HL-60/S4 (cell line): ENCODE data around the gene TMEM271.
"Not testable (repeated sequence)": the region's sequence is repeated elsewhere in the genome, so short reads cannot be mapped to it uniquely, and the experiment has no call there.

Source experiments
- in situ Hi-C: fragments of 300-500 bp; cut with MboI; formaldehyde crosslinking; loops from 2 replicates; pipeline ENCODE4 v1.14.3; 2022; ENCODE audit warnings: low sequenced_read_pairs

TMEM271 gene

DNA sequence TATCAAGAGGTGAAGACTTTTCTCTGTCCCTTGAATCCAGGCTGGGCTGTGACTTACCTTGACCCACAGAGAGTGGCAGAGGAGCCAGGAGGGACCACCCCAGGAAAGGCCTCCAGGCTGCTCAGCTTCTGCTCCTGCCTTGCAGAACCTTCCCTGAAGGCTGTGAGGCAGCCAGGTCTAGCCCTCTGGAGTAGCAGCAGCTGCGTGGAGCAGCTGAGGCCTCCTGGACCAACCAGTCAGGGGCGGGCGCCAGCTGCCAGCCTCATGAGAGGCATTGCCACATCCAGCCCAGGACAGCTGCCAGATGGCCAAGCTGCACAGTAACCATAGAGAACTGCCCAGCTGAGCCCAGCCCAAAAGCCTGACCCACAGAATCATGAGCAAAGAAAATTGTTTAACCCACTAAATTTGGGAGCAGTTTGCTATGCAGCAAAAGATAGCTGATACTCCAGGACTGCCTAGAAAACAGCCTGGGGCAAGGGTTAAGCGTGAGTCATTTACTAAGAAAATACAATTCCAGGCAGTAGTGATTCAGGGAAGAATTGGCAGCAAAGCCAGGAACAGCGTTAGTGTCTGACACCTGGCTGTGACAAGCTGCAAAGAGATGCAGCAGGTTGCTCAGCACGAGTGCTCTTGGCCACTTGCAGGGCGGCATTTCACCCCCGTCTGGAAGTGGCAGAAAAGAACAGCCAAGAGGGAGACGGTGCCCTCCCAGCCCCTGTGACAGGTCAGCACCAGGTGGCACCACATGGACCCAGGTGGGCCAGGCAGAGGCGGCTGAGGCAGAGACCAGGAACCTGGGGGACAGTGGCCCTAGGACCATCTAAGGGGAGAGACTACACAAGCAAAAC, 34.5 kb upstream of the TMEM271 start:
- in situ Hi-C loops: no loop called here

DNA sequence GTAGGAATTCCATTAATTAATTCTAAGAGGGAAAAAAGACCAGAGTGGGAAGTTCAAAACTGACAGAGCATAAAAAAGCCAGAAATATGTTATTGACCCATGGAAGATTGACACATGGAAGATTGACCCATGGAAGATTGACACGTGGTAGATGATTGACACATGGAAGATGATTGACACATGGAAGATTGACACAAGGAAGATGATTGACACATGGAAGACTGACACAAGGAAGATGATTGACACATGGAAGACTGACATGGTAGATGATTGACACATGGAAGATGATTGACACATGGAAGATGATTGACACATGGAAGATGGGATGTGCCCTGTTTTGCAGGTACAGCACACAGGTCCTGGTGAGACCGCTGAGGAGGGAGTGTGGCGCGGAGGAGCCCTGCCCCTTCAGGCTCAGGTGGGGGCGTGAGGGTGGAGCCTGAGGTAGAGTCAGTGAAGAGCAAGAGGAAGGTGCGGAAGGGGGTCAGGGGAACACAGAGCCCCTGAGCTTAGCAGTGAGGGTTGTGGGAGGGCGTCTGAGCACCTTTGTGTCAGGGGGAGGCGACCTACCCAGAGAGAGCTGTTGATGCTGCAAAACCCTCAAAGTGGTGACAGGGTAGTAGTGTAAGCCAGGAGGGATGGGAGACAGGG, 33.4 kb upstream of the TMEM271 start:
- in situ Hi-C loops: no loop called here

DNA sequence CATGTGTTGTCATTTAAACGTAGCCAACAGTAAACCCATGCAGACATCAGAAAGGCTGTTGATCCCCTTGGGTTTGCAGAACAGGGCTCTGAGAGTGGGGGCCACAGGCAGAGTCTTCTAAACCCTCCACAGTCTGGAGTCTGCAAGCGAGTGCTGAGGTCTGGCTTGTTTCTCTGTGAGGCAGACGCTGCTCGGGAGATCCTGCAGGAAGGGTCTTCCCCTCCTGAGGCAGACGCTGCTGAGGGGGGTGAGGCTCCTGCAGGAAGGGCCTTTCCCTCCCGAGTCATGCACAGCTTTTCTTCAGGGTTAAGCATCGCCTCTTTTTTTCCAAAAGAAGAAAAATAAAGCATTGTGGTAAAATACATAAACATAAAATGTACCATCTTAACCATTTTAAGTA, 32.1 kb upstream of the TMEM271 start:
- in situ Hi-C loops: no loop called here

DNA sequence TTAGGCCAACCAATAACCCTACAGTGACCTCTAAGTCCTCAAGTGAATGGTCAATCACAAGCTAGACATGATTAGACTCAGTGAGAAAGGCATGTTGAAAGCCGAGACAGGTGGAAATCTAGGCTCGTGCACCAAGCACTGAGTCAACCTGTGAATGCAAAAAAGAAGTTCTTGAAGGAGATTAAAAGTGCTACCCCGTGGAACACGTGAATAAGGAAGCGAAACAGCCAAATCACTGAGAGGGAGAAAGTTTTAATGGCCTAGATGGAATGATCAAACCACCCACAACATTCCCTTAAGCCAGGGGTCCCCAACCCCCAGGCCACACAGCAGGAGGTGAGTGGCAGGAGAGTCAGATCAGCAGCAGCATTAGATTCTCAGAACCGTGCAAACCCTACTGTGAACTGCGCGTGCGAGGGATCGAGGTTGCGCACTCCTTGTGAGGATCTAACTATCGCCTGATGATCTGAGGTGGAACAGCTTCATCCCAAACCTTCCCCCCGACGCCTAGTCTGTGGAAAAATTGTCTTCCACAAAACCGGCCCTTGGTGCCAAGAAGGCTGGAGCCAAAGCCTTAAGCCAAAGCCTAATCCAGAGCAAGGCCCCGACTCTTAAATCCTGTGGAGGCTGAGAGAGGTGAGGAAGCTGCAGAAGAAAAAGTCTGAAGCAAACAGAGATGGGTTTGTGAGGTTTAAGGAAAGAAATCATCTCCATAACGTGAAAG, 29.8 kb upstream of the TMEM271 start:
- in situ Hi-C loops: no loop called here

DNA sequence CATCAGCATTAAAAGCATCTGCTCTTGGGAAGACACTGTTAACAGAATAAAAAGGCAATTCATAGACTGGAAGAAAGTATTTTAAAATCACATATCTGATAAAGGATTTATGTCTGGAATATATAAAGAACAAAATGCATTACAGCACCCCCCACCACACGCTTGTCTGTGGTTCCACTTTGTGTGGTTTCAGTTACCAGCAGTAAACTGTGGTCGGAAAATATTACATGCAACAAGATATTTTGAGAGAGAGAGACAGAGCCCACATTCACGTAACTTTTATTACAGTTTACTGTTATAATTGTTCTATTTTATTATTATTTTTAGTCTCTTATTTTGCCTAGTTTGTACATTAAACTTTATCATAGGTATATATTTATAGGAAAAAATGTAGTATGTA, 28.0 kb upstream of the TMEM271 start:
- in situ Hi-C loops: no loop called here

DNA sequence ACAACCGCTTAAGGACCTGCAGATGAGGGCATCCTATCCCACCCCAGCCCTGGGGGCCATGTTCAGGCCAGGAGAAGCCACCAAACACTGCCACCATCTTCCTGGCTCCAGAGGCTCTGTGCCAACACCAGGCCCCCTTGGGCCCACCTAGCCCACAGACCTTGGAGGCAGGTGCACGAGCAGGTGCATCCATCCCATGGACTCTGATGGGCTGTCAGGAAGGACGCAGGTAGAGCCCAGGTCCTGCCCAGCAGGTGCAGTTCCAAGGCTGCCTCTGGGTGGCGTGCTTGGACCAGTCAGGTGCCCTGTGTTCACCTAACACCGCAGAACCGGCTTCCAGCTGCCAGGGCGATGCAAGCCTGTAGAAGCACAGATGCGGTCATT, 26.5 kb upstream of the TMEM271 start:
- in situ Hi-C loops: no loop called here

DNA sequence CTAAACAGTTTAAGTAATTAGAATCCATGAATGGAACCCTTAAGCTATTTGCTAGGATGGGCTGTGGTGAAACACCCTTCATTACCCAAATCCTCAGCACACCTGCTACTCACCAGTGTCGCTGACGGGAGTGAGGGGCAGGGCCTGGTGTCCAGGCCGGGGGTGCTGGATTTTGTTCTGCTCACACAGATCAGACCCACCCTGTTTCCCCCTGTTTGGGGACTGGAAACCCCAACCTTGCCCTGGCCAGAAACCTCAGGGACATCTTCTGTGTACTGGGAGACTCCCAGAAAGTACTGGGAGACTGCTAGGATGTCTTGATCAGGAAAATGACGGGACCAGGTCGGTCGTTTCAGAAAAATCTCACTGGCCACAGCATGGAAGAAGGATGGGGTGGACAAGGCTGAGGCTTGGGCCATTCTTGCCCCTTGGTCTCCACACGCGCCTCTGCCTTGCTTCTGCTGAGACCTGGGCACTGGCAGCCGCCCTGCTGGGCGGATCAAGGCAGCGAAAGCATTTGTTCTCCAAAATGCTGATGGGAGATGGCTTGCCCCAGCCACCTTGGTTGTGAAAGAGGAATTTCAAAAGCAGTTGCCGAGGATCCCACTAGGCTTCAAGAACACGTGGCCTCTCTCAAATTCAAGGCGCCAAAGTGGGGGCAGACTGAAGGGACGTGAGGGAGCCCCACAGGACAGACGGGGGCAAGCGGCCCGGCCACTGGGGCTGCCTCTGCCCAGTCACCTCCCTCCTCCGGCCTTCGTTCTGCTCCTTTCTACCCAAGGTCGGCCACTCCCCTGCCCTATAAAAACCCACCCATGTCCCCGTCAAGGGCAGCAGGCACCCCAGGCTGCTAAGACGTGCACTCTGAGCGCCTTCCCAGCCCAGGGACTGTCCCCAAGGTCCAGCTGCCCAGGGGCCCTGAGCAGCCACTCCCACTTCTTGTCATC, 25.8 kb upstream of the TMEM271 start:
- in situ Hi-C loops: no loop called here

DNA sequence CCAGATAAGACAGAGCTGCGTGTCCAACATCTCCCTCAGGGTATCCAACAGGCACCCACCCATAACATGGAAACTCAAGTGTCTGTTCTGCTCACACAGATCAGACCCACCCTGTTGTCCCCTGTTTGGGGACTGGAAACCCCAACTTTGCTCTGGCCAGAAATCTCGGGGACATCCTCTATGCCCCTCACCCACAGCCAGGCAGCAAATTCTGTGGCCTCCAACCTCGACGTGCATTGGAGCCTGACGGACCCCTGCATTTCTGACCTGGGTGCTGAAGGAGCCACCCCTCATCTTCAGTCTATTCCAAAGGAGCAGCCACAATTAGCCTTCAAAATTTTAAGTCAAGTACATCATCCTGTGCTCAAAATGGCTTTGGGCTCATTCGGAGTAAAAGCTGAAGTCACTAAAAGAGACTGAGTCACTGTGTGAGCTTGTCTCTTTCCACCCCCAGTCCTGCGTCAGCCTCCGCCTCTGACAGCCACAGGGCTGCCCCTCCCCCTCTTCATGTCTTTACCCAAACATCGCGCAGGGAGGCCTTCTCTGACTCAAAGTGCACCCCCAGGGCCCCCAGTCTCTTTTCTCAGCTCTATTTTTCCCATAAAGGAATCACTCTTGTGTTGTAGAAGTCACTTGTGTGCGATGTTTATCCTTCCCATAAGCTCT, 24.9 kb upstream of the TMEM271 start:
- in situ Hi-C loops: no loop called here

DNA sequence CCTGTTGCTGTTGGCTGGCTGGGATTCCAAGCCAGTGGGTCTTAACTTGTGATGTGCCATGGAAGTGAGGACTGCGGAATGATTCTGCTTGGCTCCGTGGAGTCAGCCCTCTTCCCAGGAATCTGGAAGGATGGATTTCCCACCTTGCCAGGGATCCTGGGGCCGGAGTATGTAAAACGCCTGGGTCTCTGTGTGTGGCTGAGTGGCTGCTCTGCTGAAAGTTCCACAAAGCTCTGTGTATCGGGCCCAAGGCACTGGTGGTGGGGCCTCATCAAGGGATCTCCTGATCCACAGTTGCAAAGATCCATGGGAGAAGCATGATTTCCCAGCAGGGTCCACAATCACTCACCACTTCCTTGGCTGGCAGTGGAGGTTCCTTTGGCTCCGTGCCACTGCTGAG, 24.1 kb upstream of the TMEM271 start:
- in situ Hi-C loops: no loop called here

DNA sequence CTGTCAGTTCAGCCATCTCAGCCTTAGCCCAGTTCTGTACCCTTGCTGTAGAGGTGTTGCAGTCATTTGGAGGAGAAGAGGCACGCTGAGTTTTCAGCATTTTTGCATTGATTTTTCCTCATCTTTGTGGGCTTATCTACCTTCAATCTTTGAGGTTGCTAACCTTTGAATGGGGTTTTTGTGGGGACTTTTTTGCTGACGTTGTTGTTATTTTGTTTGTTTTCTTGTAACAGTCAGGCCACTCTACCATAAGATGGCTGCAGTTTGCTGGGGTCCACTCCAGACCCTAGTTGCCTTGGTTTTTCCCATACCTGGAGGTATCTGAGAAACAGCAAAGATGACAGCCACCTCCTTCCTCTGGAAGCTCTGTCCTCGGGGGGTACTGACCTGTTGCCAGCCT, 22.8 kb upstream of the TMEM271 start:
- in situ Hi-C loops: no loop called here

DNA sequence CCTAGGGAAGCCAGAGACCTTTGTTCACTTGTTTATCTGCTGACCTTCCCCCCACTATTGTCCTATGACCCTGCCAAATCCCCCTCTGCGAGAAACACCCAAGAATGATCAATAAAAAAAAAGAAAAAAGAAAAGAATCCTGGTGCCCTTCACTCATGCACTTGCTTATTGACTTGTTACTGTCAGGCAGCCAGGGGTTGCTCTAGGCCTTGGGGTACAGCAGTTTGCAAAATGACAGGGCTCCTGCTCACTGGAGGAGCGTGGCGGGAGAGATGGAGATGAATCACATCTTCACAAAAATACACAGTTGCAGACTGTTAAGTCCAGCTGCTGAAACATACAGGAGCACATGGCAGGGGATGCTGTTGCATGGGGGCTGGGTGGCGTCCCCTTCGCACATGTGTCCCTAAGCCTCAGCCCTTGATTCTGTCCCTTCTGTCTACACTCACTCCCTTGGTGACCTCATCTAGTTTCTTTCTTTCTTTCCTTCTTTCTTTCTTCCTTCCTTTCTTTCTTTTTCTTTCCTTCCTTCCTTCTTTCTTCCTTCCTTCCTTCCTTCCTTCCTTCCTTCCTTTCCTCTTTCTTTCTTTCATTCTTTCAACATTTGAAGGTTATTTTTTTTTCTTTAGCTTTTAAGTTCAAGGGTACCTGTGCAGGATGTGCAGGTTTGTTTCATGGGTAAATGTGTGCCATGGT, 16.9 kb upstream of the TMEM271 start:
- in situ Hi-C loops: no loop called here

DNA sequence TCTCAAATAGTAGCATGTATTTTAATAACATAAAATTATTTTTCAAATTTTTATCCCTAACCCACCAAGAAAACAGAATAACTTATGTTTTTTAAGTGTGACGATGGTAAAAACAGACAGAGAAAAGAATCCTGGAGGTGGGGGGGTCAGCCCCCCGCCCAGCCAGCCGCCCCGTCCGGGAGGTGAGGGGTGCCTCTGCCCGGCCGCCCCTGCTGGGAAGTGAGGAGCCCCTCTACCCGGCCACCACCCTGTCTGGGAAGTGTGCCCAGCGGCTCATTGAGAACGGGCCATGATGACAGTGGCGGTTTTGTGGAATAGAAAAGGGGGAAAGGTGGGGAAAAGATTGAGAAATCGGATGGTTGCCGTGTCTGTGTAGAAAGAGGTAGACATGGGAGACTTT, 16.1 kb upstream of the TMEM271 start:
- in situ Hi-C loops: not testable (repeated sequence)

DNA sequence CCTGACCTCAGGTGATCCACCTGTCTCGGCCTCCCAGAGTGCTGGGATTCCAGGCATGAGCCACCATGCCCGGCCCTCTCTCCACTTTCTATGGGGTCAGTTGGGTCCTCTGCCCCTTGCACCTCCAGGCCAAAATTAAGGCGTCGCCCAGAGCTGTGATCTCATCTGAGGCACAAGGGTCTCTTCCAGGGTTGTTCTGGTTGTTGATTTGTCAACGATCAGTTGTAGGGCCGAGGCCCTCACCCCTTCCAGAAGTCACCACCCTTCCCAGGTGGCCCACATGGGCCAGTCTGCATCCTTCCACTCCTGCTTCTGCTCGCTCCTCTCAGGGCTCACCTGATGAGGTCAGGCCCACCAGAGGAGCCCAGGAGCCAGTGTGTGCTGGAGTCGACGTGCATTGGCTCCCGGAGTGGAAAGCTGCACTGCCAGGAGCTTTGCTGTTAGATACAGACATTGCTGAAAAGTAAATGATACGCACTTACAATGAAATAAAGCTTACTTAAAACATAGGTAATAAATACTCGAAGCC, 14.3 kb upstream of the TMEM271 start:
- in situ Hi-C loops: no loop called here

DNA sequence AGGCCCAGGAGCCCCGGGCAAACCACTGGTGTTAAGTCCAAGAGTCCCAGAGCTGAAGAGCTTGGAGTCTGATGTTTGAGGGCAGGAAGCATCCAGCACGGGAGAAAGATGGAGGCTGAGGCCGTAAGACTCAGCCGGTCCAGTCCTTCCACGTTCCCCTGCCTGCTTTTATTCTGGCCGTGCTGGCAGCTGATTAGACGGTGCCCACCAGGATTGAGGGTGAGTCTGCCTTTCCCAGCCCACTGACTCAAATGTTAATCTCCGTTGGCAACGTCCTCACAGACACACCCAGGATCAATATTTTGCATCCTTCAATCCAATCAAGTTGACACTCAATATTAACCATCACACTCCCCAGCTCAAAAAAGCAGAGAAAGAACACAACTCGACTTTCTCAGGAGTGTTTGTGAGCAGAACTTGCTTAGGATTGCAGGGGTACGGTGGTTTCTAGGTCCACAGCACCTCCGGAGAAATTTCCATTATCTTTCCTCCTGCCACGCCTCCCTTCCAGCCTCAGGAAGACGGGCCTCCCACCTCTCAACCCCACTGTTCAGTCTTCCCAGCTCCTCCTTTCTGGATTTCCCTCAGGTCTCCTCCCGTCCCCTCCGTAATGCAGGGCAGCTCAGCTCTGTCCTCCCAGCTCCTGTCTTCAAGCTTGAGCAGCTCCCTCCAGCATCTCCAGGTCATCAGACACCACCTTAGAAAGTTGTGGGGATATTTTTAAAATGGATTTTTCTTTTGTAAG, 13.3 kb upstream of the TMEM271 start:
- in situ Hi-C loops: no loop called here

DNA sequence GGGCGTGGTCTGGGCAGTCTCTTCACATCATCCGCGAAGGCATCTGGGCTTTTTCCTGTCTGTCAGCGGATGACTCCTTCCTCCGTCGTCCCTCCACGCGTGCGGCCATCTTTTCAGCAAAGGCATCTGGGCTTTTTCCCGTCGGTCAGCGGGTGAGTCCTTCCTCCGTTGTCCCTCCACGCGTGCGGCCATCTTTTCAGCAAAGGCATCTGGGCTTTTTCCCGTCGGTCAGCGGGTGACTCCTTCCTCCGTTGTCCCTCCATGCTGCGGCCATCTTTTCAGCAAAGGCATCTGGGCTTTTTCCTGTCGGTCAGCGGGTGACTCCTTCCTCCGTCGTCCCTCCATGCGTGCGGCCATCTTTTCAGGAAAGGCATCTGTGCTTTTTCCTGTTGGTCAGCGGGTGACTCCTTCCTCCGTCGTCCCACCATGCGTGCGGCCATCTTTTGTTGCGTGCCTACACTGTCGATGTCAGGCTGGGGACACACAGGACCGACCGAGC, 12.3 kb upstream of the TMEM271 start:
- in situ Hi-C loops: no loop called here

DNA sequence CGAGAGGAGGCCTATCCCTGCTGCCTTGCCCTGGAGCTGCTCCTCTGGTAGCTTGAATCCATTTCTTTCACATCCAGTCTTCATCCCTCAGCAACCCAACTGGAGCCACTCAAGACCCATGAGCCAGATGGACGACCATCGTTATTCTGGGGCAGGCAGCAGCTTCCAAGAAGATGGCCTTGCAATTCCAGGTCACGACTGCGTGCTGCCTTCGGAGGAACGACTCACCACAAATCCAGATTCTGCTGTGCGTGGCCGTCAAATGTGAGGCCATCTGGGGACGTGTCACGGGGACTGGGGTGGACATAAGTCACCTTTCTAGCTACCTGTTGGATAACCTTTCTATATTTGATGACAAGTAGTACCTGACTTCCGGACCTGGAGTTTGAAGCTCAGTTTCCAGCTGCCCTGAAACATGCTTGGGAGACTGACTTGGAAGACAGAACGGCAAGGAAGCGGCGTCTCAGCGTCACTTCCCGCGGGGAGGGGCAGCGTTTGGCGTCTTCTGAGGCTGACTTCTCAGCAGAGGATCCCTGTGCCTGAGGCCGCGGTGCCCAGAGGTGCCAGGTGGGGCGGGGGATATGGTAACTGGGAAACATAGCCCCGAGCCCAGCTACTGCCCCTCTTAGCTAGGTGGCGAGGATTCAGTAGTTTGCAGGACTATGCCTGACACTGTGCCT, 11.7 kb upstream of the TMEM271 start:
- in situ Hi-C loops: no loop called here

DNA sequence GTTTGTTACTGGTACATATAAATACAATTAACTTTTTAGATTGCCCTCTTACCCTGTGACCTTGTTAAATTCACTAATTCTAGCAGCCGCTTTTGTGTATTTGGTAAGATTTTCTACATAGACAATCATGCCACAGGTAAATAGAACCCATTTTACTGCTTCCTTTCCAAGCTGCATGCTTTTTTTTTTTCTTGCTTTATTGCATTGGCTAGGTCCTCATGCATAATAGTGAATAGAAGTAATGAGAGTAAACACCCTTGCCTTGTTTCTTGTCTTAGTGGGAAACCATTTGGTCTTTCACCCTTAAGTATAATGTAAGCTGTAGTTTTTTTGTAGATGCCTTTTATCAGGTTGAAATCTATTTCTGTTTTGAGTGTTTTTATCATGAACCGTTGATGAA, 7.7 kb upstream of the TMEM271 start:
- in situ Hi-C loops: no loop called here

DNA sequence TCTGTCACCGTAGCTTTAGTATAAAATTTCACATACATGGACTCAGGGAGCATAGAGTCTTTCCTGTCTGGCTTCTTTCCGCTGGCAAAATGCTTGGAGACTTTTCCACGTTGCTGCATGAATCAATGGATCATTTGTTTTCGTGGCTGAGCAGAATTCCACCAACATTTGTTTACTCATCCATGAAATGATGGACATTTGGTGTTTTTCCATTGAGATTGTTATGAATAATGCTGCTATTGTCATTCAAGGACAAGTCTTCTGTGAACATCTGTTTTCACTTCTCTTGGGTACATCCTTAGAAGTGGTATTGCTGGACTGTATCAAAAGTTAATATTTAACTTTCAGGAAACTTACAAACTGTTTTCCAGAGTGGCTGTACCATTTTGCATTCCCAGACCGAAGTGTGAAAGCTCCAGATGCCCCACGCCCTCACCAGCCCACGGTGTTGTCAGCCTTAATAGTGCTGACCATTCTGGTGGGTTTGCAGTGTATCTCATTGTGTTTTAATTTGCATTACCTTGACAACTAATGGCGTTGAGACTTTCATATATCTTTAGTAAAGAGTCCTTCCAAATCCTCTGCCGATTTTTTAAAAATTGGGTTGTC, 5.8 kb upstream of the TMEM271 start:
- in situ Hi-C loops: no loop called here
